Neuron (in vitro differentiated cells): ENCODE results near the gene FCHSD1.
"Not testable (repeated sequence)": the region's sequence is repeated elsewhere in the genome, so short reads cannot be mapped to it uniquely, and the experiment has no call there.

ENCODE experiments used
- H2AFZ ChIP-seq: one replicate; pipeline ENCODE4 v1.6.1; 2013; ENCODE audit warnings: low read depth, mild to moderate bottlenecking, inconsistent platforms, low read length, moderate library complexity
- H3K27me3 ChIP-seq: one replicate; pipeline ENCODE4 v1.6.1; 2013; ENCODE audit warnings: low read length; ENCODE audit not compliant: insufficient read depth
- H3K36me3 ChIP-seq: one replicate; pipeline ENCODE4 v1.6.1; 2013; ENCODE audit warnings: low read length; ENCODE audit not compliant: insufficient read depth
- H3K4me1 ChIP-seq: one replicate; pipeline ENCODE4 v1.6.1; 2013; ENCODE audit warnings: low read length; ENCODE audit not compliant: insufficient read depth
- H3K4me3 ChIP-seq: 2 replicates; pipeline ENCODE4 v1.5.1; 2013; ENCODE audit warnings: mild to moderate bottlenecking, low read length, moderate library complexity
- H3K9me3 ChIP-seq: one replicate; pipeline ENCODE4 v1.6.1; 2013; ENCODE audit warnings: low read length

FCHSD1 gene

GRCh38 chr5:141613344-141613743, 37.9 kb downstream of the FCHSD1 start:
- Histone ChIP-seq H3K4me1 (peaks cover 17% of the 10 kb centered on the region), H3K9me3 (peaks cover 7% of the 10 kb centered on the region), H3K4me3 (no peak overlapping the region), H2AFZ (no peak overlapping the region), H3K36me3 (peaks cover 2% of the 10 kb centered on the region), H3K27me3 (no peaks in the 10 kb centered on the region)

GRCh38 chr5:141611289-141611688, 39.9 kb downstream of the FCHSD1 start:
- peaks cover 6% of the 10 kb centered on the region for H3K9me3 ChIP-seq
- H3K27me3 ChIP-seq, result no peaks in the 10 kb centered on the region
- peaks cover 6% of the 10 kb centered on the region for H3K4me1 ChIP-seq
- H3K36me3 ChIP-seq, result peaks cover 2% of the 10 kb centered on the region
- H2AFZ ChIP-seq, result no peak overlapping the region
- no peak overlapping the region for H3K4me3 ChIP-seq

- not testable (repeated sequence) for H3K4me1 ChIP-seq, H3K27me3 ChIP-seq, H3K4me3 ChIP-seq, H3K9me3 ChIP-seq, H3K36me3 ChIP-seq, H2AFZ ChIP-seq
These were observed 41.3 kb downstream of the FCHSD1 start for GRCh38 chr5:141609921-141610320.

- H3K4me1 ChIP-seq, result peaks cover 13% of the 10 kb centered on the region
- H2AFZ ChIP-seq, result no peak overlapping the region
- H3K27me3 ChIP-seq, result no peaks in the 10 kb centered on the region
- no peak overlapping the region for H3K4me3 ChIP-seq
- H3K9me3 ChIP-seq, result peaks cover 2% of the 10 kb centered on the region
- H3K36me3 ChIP-seq, result peaks cover 2% of the 10 kb centered on the region
These were observed 42.2 kb downstream of the FCHSD1 start for GRCh38 chr5:141609044-141609443.

- Histone ChIP-seq H2AFZ (no peak overlapping the region), H3K36me3 (peaks cover 2% of the 10 kb centered on the region), H3K4me3 (no peak overlapping the region), H3K27me3 (no peaks in the 10 kb centered on the region), H3K4me1 (peaks cover 8% of the 10 kb centered on the region), H3K9me3 (peaks cover 2% of the 10 kb centered on the region)
These were observed 42.7 kb downstream of the FCHSD1 start for GRCh38 chr5:141608557-141608956.

GRCh38 chr5:141608046-141608445, 43.2 kb downstream of the FCHSD1 start:
- H3K9me3 ChIP-seq, result peaks cover 2% of the 10 kb centered on the region
- H2AFZ ChIP-seq, result no peak overlapping the region
- H3K4me3 ChIP-seq, result no peak overlapping the region
- peaks cover 2% of the 10 kb centered on the region for H3K36me3 ChIP-seq
- no peaks in the 10 kb centered on the region for H3K27me3 ChIP-seq
- peaks cover 8% of the 10 kb centered on the region for H3K4me1 ChIP-seq

GRCh38 chr5:141605523-141606277, 45.5 kb downstream of the FCHSD1 start:
- H3K4me3 ChIP-seq, result no peak overlapping the region
- H3K36me3 ChIP-seq, result no peaks in the 10 kb centered on the region
- peaks cover 8% of the 10 kb centered on the region for H3K4me1 ChIP-seq
- H3K9me3 ChIP-seq, result peaks cover 2% of the 10 kb centered on the region
- no peaks in the 10 kb centered on the region for H3K27me3 ChIP-seq
- no peak overlapping the region for H2AFZ ChIP-seq

- Histone ChIP-seq H3K4me3 (no peak overlapping the region), H3K36me3 (no peaks in the 10 kb centered on the region), H2AFZ (no peak overlapping the region), H3K4me1 (peaks cover 8% of the 10 kb centered on the region), H3K9me3 (peaks cover 2% of the 10 kb centered on the region), H3K27me3 (no peaks in the 10 kb centered on the region)
These were observed 47.1 kb downstream of the FCHSD1 start for GRCh38 chr5:141603923-141604717.

- Histone ChIP-seq H2AFZ (no peak overlapping the region), H3K36me3 (no peaks in the 10 kb centered on the region), H3K4me3 (no peak overlapping the region), H3K27me3 (no peaks in the 10 kb centered on the region), H3K4me1 (peaks cover 8% of the 10 kb centered on the region), H3K9me3 (peaks cover 5% of the 10 kb centered on the region)
These were observed 48.6 kb downstream of the FCHSD1 start for GRCh38 chr5:141602606-141603005.

- H3K9me3 ChIP-seq, result peaks cover 6% of the 10 kb centered on the region
- H2AFZ ChIP-seq, result no peak overlapping the region
- H3K4me1 ChIP-seq, result no peaks in the 10 kb centered on the region
- peaks cover 6% of the 10 kb centered on the region for H3K36me3 ChIP-seq
- H3K4me3 ChIP-seq, result no peak overlapping the region
- no peaks in the 10 kb centered on the region for H3K27me3 ChIP-seq
These were observed 52.5 kb downstream of the FCHSD1 start for GRCh38 chr5:141598391-141599345.

GRCh38 chr5:141597814-141598213, 53.4 kb downstream of the FCHSD1 start:
- peaks cover 6% of the 10 kb centered on the region for H3K9me3 ChIP-seq
- H3K4me3 ChIP-seq, result no peak overlapping the region
- no peaks in the 10 kb centered on the region for H3K27me3 ChIP-seq
- H3K36me3 ChIP-seq, result peaks cover 6% of the 10 kb centered on the region
- no peak overlapping the region for H2AFZ ChIP-seq
- no peaks in the 10 kb centered on the region for H3K4me1 ChIP-seq

- H3K36me3 ChIP-seq, result peaks cover 6% of the 10 kb centered on the region
- H3K9me3 ChIP-seq, result peaks cover 6% of the 10 kb centered on the region
- H3K4me3 ChIP-seq, result no peak overlapping the region
- H3K4me1 ChIP-seq, result no peaks in the 10 kb centered on the region
- no peaks in the 10 kb centered on the region for H3K27me3 ChIP-seq
- H2AFZ ChIP-seq, result no peak overlapping the region
These were observed 53.8 kb downstream of the FCHSD1 start for GRCh38 chr5:141597394-141597793.

GRCh38 chr5:141596867-141597266, 54.4 kb downstream of the FCHSD1 start:
- no peaks in the 10 kb centered on the region for H3K27me3 ChIP-seq
- no peaks in the 10 kb centered on the region for H3K4me1 ChIP-seq
- peaks cover 6% of the 10 kb centered on the region for H3K36me3 ChIP-seq
- no peak overlapping the region for H3K4me3 ChIP-seq
- H2AFZ ChIP-seq, result no peak overlapping the region
- peaks cover 6% of the 10 kb centered on the region for H3K9me3 ChIP-seq
